ENCODE results near the gene LAG3. TPM values are rescaled to one million over a fixed set of nuclear protein-coding genes. Genes with fewer than 3 reads are reported as not detected.

The LAG3 gene
- total RNA-seq, 1 experiment from 2014 or later, result 1.9 TPM

- peaks cover 9% of the 10 kb centered on the region for H3K4me1 ChIP-seq
- H3K4me3 ChIP-seq (ENCODE audit: low read depth, low read length), result peak within 1 kb of the TSS; percentile 33
- Mint-ChIP-seq H3K36me3 (ENCODE audit: insufficient read depth, unreplicated experiment) (no peaks in the 10 kb centered on the region), H3K27me3 (ENCODE audit: insufficient read depth, unreplicated experiment) (peaks cover 19% of the 10 kb centered on the region), H3K9me3 (ENCODE audit: unreplicated experiment) (no peaks in the 10 kb centered on the region), H3K27ac (ENCODE audit: unreplicated experiment) (no peak within 1 kb of the TSS), H3K4me1 (ENCODE audit: low read depth, unreplicated experiment) (no peaks in the 10 kb centered on the region), H3K4me3 (ENCODE audit: unreplicated experiment) (peak within 1 kb of the TSS; percentile 66)
- ChIA-PET CTCF (interaction anchor here (0.5 to 2.4 kb wide), 6 partner anchors 13 to 219 kb away, joined by 3 to 9 read pairs (median 6); partner anchors contain the start of genes MLF2 and PTMS), POLR2A (interaction anchor here (0.5 to 1.4 kb wide), 4 partner anchors 29 to 70 kb away, joined by 3 to 4 read pairs (median 3); partner anchors contain the start of genes CDCA3 and PTMS)
- H3K36me3 ChIP-seq (ENCODE audit: control insufficient read depth, insufficient read depth, low read length), result no peaks in the 10 kb centered on the region
- H3K27me3 ChIP-seq (replicated peaks; ENCODE audit: control insufficient read depth, insufficient read depth, low read length), result no peaks in the 10 kb centered on the region
- no TSS peak for BruUV-seq (replicated peaks)
- intact Hi-C loops (cut with micrococcal nuclease; ENCODE audit: unreplicated experiment), result no loop called here
- no peak for DNase-seq
- TF ChIP-seq CTCF (IDR thresholded peaks at IDR 0.05; ENCODE audit: insufficient read depth in 1 of 2, low read depth in 1 of 2, low read length in 1 of 2, severe bottlenecking in 1 of 2, unreplicated experiment in 1 of 2), result no peak
- H3K9me3 ChIP-seq, result no peaks in the 10 kb centered on the region
Observed at GRCh38 chr12:6821591-6822425, 49.5 kb downstream of the LAG3 start, which contains the start of gene GPR162. Gene GPR162 (plus strand): TSS chr12:6821821. CDS start chr12:6823899, 2,078 bp downstream.

- no peaks in the 10 kb centered on the region for H3K36me3 ChIP-seq (ENCODE audit: control insufficient read depth, insufficient read depth, low read length)
- TF ChIP-seq CTCF (IDR thresholded peaks at IDR 0.05; ENCODE audit: insufficient read depth in 1 of 2, low read depth in 1 of 2, low read length in 1 of 2, severe bottlenecking in 1 of 2, unreplicated experiment in 1 of 2), result no peak
- Mint-ChIP-seq H3K4me1 (ENCODE audit: low read depth, unreplicated experiment) (peaks cover 5% of the 10 kb centered on the region), H3K4me3 (ENCODE audit: unreplicated experiment) (peak overlapping the region; percentile 66), H3K27me3 (ENCODE audit: insufficient read depth, unreplicated experiment) (peaks cover 22% of the 10 kb centered on the region), H3K27ac (ENCODE audit: unreplicated experiment) (no peak overlapping the region), H3K36me3 (ENCODE audit: insufficient read depth, unreplicated experiment) (no peaks in the 10 kb centered on the region), H3K9me3 (ENCODE audit: unreplicated experiment) (no peaks in the 10 kb centered on the region)
- H3K4me1 ChIP-seq, result peaks cover 15% of the 10 kb centered on the region
- ChIA-PET POLR2A (interaction anchor here (0.5 to 1.4 kb wide), 3 partner anchors 29 to 71 kb away, joined by 3 to 4 read pairs (median 3); partner anchors contain the start of gene CDCA3), CTCF (interaction anchor here (0.6 to 2.4 kb wide), 5 partner anchors 12 to 210 kb away, joined by 3 to 9 read pairs (median 6); partner anchors contain the start of gene PTMS)
- H3K9me3 ChIP-seq, result no peaks in the 10 kb centered on the region
- no peaks in the 10 kb centered on the region for H3K27me3 ChIP-seq (replicated peaks; ENCODE audit: control insufficient read depth, insufficient read depth, low read length)
- no TSS peak for BruUV-seq (replicated peaks)
- no peak for DNase-seq
- no peak overlapping the region for H3K4me3 ChIP-seq (ENCODE audit: low read depth, low read length)
- intact Hi-C loops (cut with micrococcal nuclease; ENCODE audit: unreplicated experiment), result no loop called here
Observed at GRCh38 chr12:6822426-6823135, 50.3 kb downstream of the LAG3 start.
